Central memory CD4-positive, alpha-beta T cell (primary cell): ENCODE measurements around the gene NPEPPS.
A peak's percentile ranks its signal among the peaks of the same experiment; 100 is the strongest.
"Not testable (repeated sequence)": the region's sequence is repeated elsewhere in the genome, so short reads cannot be mapped to it uniquely, and the experiment has no call there.

ENCODE experiments used
- DNase-seq: peaks from one replicate; pipeline ENCODE4 v3.0.0; 2022

The NPEPPS gene

DNA sequence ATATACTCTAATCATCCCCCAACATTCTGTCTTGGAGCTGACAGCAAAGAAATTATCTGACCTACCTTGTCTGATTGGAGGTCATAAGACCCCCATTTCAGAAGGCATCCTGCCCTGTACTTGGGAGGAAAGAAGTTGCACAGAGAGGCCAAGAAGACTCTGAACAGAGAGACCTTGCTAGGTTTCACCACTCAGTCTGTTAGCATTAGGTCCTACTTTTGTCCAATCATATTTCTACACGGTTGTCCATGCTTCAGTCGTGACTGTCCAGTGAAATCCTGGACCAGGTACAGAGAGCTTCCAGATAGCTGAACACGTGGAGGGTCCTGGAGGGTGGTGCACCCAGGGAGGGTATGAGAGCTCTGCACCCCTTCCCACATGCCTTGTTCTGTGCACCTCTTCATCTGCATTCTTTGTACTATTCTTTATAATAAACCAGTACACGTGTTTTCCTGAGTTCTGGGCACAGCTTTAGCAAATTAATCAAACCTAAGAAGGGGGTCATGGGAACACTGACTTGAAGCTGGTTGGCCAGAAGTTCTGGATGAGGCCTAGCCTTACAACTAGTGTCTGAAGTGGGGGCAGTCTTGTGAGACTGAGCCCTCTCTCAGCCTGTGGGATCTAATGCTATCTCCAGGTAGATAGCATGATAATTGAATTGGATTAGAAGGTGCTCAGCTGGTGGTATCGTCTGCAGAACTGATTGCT is 30.9 kb downstream of the NPEPPS start:
- not testable (repeated sequence) for DNase-seq

DNA sequence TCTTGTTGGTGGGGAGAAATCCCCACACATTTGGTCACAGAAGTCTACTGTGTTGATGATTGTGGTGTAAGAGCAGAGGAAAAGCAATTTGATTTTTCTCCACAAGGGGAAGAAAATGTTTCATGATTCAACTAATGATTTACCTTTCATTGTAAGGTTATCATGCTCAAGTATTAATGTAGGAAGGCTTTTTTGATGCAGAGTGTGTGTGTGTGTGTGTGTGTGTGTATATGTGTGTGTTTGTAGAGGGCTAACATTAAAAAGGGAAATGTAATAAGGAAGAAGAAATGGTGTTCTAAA is 31.4 kb downstream of the NPEPPS start:
- DNase-seq, result not testable (repeated sequence)

DNA sequence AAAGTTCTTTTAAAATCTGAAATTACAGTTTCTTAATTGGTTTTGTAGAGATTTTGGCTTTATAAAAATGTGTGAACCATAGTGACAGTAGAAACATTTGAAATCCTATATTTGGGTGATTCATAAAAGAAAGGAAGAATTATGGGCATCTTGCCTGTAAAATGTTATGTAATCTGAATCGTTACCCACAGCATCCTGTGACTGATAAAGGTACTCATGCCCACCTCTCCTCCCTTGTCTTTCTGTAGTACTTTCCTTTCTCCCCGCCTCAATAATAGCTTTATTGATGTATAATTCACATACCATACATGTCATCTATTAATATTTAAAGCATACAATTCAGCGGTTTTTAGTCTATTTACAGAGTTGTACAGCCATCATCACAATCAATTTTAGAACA is 36.4 kb downstream of the NPEPPS start:
- not testable (repeated sequence) for DNase-seq

DNA sequence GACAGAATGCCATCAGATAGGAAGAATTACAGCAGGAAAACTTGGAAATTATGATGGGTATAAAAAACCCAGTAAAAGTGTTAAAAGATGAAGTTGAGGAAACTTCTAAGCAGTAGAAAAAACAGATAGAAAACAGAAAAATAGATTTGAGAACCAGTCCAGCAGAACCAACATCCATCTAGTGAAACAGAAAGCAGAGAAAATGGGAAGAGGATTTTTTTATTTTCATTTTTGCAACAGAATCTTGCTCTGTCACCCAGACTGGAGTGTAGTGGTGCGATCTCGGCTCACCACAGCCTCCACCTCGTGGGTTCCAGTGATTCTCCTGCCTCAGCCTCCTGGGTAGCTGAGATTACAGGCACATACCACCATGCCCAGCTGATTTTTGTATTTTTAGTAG is 41.7 kb downstream of the NPEPPS start:
- DNase-seq, result not testable (repeated sequence)

DNA sequence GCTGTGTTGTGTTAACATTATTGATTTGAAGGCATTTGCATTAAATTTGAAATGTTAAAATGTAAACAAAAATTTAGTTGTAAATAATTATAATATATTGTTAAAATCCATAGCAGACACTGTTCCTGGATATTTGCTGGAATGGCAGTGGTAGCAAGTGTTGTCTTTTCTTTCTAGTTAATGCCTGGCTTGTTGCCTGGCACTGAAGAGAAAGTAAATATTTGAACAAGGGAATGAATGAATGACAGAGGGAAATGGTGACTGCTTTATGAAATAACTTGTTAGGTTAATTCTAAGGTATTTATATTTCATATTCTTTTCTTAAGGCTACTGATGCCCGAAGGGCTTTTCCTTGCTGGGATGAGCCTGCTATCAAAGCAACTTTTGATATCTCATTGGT is 51.5 kb downstream of the NPEPPS start:
- DNase-seq, result not testable (repeated sequence)

DNA sequence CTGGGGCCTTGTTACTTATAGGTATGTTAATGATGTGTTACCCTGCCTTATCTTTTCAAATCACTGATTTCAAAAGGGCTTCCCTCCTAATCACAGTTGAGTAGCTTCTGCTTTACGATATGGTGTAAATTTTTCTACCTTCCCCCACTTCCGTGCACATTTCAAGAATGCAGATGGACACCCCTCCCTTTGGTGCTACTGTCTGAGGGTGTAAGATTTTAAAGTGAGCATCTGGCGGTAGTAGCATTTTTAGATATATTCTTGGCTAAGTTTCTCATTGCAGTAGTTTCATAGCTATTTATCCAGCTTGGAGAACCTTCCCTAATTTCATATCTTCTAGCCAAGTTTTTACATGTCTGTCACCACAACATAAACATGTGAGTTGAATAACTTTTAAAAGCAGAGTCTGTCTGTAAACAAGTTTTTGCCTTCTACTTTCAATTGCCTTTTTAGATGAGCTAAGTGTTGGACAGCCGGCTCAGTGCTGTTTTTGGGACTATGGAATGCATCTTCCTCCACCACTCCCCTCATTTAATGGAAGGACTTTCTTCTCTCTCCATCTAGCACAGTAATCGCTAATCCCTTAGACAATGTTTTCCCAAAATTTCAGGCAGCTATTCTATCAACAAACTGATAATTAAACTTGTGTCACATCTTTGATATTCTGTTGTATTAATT is 55.6 kb downstream of the NPEPPS start:
- DNase-seq, result not testable (repeated sequence)

DNA sequence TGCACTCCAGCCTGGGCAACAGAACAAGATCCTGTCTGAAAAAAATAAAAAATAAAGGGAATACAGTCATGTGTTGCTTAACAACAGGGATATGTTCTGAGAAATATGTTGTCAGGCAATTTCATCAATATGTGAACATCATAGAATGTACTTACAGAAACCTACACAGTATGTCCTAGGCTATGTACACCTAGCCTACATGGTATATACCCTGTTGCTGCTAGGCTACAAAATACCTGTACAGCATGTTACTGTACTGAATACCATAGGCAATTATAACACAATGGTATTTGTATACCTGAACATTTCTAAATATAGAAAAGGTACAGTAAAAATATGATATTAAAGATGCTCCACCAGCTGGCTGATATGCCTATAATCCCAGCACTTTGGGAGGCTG is 62.6 kb downstream of the NPEPPS start:
- DNase-seq, result not testable (repeated sequence)

DNA sequence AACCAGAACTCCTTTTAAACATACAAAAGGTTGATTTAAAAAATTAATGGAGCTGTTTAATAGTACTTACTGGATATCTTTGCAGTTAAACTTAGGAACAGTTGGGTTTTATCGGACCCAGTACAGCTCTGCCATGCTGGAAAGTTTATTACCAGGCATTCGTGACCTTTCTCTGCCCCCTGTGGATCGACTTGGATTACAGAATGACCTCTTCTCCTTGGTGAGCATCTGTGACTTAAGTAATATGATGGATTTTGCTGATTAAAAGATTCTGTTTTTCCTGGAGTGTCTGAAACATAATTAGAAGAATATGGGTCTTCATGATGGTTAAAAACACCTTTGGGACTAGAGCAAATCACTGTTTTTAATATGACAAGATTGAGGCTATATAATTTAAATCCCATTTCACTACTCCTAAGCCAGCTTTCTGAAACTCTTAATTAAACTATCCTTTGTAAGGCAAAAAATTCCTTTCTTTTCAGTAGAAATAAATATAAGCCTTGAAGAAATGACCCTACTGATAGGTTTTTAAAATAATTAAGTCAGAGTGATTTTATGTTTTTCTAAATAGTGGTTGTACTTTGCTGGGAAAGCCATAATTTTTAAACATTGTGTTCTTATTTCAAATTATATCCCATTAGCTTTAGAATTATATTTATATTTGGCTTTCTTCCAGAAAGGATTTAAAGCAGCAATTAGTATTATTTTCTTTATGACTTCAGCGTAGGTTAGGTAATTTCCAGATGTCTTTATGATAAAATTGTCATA is 73.1 kb downstream of the NPEPPS start:
- DNase-seq, result no peak

DNA sequence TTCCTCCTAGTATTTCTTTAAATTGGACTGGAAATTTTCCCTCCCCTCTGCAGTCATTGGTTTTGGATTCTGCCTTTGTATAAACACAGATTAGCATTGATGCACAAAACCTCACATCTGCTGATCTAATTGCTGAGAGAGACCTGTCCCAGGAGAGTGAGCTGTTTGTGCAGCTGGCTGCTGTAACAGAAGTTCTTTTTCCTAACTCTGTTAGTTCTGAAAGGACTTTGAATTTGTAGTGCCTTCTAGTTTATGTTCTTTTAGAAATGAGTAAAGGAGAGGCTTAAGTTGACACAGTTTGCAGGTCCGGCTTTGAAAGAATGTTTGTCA is 73.7 kb downstream of the NPEPPS start:
- no peak for DNase-seq

DNA sequence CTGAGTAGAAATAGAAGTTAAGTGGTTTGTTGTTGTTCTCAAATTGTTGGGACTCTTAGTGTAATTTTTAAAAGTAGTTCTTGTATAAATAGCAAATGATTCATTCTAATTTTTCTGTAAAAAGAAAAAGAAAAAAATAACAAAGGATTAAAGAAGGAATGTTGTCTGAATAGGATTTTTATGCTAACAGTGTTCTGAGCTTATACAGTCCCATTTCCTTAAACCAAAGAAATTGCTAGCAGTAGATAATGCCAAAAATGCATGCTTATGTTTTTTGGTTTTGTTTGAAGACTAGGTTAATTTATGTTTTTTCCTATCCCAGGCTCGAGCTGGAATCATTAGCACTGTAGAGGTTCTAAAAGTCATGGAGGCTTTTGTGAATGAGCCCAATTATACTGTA is 74.1 kb downstream of the NPEPPS start:
- no peak for DNase-seq

DNA sequence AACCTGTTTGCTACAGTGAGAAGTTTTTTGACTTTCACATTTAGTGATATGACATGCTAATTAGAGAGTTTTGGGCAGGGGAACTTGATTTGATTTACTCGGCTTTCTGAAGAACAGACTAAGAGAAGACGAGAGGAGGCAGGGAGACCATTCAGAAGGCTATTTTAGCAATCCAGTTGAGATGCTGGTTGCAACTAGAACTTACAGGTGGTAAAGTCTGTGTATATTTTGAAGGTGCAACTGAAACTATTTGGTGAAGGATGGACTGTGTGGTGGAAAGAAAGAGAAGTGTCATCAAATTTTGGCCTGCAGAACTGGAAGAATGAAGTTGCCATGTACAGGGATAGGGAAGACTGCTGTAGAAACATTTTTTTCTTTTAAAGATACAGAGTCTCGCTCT is 76.6 kb downstream of the NPEPPS start:
- no peak for DNase-seq

DNA sequence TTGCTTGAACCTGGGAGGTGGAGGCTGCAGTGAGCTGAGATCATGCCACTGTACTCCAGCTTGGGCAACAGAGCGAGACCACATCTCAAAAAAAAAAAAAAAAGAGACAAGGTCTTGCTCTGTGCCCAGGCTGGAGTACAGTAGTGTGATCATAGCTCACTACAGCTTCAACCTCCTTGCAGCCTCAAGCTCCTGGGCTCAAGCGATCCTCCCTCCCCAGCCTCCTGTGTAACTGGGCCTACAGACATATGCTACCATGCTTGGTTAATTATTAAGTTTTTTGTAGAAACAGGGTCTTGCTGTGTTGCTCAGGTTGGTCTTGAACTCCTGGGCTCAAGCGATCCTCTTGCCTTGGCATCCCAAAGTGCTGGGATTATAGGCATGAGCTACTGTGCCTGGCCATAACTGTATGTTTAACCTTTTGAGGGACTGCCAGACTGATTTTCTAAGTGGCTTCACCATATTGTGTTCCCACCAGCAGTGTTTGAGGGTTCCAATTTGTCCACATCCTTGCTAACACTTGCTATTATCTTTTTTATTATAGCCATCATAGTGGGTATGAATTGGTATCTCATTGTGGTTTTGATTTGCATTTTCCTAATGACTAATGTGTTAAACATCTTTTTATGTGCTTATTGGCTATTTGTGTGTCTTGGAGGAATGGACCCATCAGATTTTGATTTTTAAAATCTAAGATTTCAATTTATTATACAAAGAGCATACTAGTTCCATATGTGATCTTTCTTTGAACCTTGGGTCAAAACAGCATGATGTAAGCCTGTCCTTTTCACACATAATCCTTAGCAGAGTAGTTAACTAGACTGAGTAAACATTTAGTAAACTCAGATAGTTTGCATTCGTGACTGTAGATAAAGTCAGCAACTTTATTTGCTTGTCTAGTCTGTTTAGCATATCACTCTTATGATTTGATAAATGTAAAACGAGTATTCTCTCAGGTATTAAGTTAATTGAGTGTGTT is 80.8 kb downstream of the NPEPPS start:
- no peak for DNase-seq

DNA sequence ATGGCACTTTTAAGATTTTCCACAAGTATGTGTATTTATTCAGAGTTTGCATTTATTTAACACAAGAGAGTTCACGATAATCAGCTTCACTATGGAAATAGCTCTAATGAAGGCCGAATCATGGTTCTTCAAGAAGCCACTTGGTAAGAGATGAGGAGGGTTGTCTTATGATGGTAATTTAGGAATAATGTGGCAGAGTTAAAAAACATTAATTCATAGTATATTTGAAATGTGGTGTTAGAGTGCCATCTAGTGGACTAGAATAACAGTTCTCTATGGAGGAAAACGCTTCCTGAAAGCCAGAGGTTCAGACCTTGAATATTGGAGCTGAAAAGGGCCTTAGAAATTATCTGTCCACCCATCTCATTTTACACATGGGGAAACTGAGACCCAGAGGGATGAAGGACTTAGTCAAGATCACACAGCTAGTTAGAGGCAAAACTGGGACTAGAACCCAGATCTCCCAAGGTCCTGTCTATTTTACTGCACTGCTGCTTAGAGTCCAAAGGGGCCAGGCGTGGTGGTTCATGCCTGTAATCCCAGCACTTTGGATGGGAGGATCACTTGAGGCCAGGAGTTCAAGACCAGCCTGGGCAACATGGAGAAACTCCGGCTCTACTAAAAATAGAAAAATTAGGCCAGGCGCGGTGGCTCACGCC is 85.0 kb downstream of the NPEPPS start:
- peak; percentile 43 for DNase-seq

DNA sequence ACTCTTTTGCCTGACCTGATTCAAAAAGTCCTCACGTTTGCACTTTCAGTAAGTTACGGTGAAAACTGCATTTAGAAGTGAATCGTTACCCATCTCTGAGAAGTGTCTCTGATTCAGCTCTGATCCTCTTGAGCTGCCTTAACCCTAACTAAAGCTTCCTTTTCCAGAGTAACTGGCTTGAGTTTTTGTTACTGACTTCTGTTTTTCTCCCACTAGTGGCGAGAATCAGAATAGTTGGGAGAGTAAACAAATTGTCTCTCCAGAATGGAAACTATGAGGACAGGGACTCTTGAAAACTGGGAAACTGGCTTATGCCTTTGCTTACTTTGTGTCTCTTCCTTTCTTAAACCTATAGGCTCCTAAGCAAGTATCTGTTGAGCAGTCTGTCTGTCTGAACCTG is 87.5 kb downstream of the NPEPPS start:
- no peak for DNase-seq

DNA sequence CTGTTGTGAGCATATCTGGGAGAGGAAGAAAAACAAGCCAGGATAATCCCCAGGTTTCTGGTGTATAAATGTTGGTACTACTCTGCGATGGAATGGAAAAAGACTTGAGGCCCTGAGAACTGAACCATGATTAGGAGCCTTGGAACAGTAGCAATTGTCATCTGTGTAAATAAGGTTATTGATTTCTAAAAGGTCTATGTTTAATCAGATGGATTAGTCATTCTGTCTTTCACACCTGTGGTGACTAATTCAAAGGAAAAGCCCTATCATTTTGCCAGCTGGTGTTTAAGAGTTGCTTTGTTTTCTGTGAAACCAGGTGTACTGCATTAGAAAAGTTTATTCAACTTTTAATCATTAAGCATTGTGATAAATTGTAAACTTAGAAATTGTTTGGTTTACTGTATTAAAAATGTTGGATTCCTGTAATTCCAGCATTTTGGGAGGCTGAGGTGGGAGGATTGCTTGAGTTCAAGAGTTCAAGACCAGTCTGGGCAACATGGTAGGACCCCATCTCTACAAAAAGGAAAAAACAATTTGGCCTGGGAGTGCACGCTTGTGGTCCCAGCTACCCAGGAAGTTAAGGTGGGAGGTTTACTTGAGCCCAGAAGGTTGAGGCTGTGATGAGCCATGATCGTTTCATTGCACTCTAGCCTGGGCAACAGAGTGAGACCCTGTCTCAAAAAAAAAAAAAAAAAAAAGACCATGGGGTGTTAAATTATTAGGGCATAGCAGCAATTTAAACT is 89.8 kb downstream of the NPEPPS start:
- no peak for DNase-seq

DNA sequence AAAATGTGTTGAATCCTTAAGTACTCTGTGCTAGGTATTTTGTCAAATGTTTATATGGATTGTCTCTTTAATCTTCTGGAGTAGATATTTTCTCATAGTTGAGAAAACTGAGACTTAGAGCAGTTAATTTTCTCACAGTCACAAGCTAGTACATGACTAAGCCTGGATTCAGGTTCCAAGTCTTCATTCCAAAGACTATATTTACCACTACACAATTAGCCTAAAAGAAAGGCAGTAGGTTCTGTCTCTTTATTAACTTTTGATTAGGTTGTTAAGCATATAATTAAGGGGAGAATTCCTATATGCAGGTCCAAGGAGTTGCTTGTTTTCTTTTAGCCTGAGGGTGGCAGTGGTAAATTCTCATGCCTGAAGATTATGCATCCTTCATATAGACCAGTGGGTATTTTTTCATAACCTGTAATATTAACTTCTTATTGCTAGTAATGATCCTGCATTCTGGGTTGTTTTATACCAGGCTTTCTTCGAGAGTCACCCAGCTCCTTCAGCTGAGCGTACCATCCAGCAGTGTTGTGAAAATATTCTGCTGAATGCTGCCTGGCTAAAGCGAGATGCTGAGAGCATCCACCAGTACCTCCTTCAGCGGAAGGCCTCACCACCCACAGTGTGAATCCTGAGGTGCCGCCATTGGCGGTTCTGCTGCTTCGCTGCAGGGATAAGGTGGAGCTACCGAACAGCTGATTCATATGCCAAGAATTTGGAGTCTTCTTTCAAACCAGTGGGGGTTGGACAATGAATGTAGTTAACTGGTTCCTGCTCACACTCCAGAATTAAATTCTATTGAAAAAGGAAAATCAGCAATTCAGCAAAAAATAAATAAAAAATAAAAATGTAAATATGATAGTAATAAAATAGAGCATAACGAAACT is 90.6 kb downstream of the NPEPPS start:
- DNase-seq, result no peak

DNA sequence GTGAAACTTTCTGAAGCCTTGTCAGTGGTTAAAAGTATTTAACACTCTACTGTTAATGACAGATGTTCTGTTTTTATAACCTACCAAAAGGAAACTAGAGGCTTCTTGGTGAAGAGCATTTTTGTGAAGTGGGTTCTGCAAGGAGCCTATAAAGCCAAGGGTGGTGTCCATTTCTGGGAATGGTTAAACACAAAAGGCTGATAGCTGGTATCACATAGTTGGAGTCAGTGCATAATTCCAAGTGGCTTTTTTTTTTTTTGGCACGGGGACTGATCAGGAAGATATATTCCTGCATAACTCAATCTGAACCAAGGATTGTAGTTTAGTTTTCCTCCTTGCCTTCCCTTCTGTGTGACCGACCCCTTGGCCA is 91.3 kb downstream of the NPEPPS start:
- DNase-seq, result no peak

DNA sequence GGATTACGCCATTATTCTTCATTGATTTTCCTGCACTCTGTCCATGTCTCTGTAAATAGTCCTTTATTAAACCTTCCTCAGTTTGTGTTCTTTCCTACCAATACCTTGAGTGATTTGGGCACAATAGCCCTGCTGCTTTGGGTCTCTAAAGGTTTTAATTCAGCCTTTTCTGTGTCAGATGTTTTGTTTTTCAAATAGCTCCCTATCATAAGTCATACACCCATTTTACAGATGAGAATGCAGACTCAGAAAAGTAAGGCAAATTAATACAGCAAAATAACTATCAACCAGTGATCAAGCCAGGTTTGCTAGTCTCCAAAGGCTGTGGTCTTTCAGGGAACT is 93.8 kb downstream of the NPEPPS start:
- no peak for DNase-seq

DNA sequence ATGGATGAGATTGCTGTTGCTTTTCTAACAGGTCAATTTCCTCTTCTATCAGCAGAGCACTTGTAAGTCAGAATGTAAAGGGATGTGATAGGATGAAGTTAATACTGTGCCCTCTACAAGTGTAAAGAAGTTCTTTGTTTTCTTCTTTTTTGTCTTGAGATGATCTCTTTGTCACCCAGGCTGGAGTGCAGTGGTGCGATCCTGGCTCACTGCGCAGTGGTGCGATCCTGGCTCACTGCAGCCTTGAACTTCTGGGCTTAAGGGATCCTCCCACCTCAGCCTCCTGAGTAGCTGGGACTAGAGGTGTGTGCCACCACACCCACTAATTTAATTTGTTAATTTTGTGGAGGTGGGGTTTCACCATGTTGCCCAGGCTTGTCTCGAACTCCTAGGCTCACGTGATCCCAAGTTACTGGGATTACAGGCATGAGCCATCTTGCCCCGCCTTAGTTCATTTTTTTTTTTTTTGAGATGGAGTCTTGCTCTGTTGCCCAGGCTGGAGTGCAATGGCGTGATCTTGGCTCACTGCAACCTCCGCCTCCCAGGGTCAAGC is 97.2 kb downstream of the NPEPPS start:
- no peak for DNase-seq

DNA sequence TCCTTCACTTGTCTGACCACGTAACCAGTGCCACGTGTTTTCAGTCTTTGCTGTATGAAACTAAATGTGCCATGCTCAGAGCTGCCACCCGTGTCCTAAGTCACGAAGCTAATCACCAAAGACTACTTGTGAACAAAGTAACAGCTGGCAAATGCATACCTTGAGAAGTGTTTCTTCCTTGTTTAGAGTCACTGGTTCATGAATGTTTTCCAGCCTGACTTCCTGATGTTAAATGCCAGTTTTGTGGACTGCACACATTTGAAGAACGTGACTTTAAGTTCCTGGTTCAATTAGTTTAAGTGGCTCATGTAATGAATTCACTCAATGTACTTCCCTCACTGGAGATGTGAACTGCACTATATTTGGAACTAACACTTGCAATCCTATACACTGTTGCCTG is 98.9 kb downstream of the NPEPPS start:
- no peak for DNase-seq

DNA sequence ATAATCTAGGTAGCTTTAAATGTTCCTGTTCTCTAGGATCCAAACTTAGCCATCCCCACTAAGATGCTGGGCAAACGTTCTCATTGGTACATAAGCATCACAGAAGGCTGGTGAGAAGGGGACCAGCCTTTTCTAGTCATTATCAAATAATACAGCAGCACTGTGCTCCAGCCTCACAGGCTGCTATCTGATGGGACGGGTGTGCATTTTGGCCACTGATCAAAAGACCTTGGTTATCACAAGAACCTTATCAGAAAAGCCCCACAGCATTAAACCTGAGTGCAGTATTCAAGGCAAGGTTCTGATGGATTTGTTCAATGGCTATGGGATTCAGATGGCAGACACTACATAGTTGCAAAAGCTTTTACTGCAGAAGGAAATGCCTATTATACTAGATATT is 99.7 kb downstream of the NPEPPS start:
- no peak for DNase-seq
